ENCODE data around the gene HPSE. TPM values are rescaled to one million over a fixed set of nuclear protein-coding genes. Genes with fewer than 3 reads are reported as not detected.

HPSE gene
- total RNA-seq, 1 donor = 0.27 TPM

DNA sequence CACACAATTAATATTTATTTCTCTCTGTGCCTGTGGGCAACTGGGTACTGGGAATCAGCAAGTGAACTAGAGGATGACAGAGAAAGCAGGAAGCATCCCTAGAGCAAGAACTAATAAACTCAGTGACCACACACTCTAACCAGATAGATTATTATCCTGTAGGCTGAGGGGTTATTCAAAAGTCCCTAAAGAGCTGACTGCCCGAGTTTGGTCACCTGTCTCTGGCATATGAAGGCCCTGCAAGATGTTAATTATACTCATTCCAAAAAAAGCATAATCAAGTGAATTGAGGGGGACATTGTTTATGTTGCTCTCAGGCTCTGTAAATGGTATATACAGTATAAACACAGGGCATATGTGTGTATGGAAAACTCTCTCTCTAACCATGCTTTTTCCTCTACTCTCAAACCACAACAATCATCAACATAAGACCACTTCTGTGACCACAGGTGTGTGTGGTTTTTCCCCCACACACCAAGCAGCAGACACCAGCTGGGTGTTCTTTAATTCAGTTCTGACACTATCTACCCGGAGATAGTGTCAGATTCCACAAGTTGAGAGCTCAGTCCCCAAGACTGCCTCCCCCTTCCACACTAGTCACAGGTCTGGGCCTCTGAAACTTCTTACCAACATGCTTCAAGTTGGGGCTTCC is 6.2 kb upstream of the HPSE start:
- DNase-seq (ENCODE audit: low read depth) = no peak
- H3K4me3 ChIP-seq (ENCODE audit: low read depth, low read length) = no peak overlapping the region
- TF ChIP-seq, protein P1, sequence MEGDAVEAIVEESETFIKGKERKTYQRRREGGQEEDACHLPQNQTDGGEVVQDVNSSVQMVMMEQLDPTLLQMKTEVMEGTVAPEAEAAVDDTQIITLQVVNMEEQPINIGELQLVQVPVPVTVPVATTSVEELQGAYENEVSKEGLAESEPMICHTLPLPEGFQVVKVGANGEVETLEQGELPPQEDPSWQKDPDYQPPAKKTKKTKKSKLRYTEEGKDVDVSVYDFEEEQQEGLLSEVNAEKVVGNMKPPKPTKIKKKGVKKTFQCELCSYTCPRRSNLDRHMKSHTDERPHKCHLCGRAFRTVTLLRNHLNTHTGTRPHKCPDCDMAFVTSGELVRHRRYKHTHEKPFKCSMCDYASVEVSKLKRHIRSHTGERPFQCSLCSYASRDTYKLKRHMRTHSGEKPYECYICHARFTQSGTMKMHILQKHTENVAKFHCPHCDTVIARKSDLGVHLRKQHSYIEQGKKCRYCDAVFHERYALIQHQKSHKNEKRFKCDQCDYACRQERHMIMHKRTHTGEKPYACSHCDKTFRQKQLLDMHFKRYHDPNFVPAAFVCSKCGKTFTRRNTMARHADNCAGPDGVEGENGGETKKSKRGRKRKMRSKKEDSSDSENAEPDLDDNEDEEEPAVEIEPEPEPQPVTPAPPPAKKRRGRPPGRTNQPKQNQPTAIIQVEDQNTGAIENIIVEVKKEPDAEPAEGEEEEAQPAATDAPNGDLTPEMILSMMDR (IDR thresholded peaks at IDR 0.05; ENCODE audit: insufficient read depth, low read length) = no peak

- DNase-seq (ENCODE audit: low read depth) = no peak
- TF ChIP-seq, protein P1 (IDR thresholded peaks at IDR 0.05; ENCODE audit: insufficient read depth, low read length) = no peak
- H3K4me3 ChIP-seq (ENCODE audit: low read depth, low read length) = no peak overlapping the region
Observed at GRCh38 chr4:83339573-83339972, 4.9 kb upstream of the HPSE start.

- TF ChIP-seq, protein P1 (IDR thresholded peaks at IDR 0.05; ENCODE audit: insufficient read depth, low read length) = no peak
- no peak overlapping the region for H3K4me3 ChIP-seq (ENCODE audit: low read depth, low read length)
- DNase-seq (ENCODE audit: low read depth) = no peak
Observed at GRCh38 chr4:83335701-83336100, 1.1 kb upstream of the HPSE start.

- TF ChIP-seq, protein P1 (IDR thresholded peaks at IDR 0.05; ENCODE audit: insufficient read depth, low read length) = no peak
- DNase-seq (ENCODE audit: low read depth) = no peak
- H3K4me3 ChIP-seq (ENCODE audit: low read depth, low read length) = no peak overlapping the region
Observed at GRCh38 chr4:83331956-83332355, 2.7 kb downstream of the HPSE start.

GRCh38 chr4:83329521-83330110 is 5.0 kb downstream of the HPSE start:
- H3K4me3 ChIP-seq (ENCODE audit: low read depth, low read length) = no peak overlapping the region
- DNase-seq (ENCODE audit: low read depth) = no peak
- TF ChIP-seq, protein P1 (IDR thresholded peaks at IDR 0.05; ENCODE audit: insufficient read depth, low read length) = no peak

GRCh38 chr4:83328521-83329187 is 6.0 kb downstream of the HPSE start:
- TF ChIP-seq, protein P1 (IDR thresholded peaks at IDR 0.05; ENCODE audit: insufficient read depth, low read length) = no peak
- DNase-seq (ENCODE audit: low read depth) = no peak
- no peak overlapping the region for H3K4me3 ChIP-seq (ENCODE audit: low read depth, low read length)

All from fibroblast of the aortic adventitia (primary cell).